WERI-Rb-1 (cell line): ENCODE data around the gene ERF.

Experiments used
- DNase-seq: peaks from one replicate; pipeline ENCODE4 v3.0.0-alpha.2; 2020
- H3K27ac ChIP-seq: fragments of 250-450 bp; sonication (Bioruptor Pico); 2 replicates; pipeline ENCODE4 v1.5.1; 2020; ENCODE audit warnings: mild to moderate bottlenecking, moderate library complexity
- H3K27me3 ChIP-seq: fragments of 250-450 bp; sonication (Bioruptor Pico); 2 replicates; pipeline ENCODE4 v1.5.1; 2021; ENCODE audit warnings: mild to moderate bottlenecking, low read depth, moderate library complexity; ENCODE audit not compliant: insufficient read depth, severe bottlenecking
- H3K36me3 ChIP-seq: fragments of 250-450 bp; sonication (Bioruptor Pico); 2 replicates; pipeline ENCODE4 v1.5.1; 2020; ENCODE audit warnings: mild to moderate bottlenecking, moderate library complexity
- H3K4me3 ChIP-seq: 2 replicates; pipeline ENCODE4 v1.5.1; 2011; ENCODE audit warnings: low read depth, mild to moderate bottlenecking, control low read depth, low read length
- H3K9me3 ChIP-seq: fragments of 250-450 bp; sonication (Bioruptor Pico); 2 replicates; pipeline ENCODE4 v1.5.1; 2021; ENCODE audit warnings: mild to moderate bottlenecking, moderate library complexity; ENCODE audit not compliant: severe bottlenecking
- TF ChIP-seq, protein P1 (sequence below): IDR thresholded peaks from 2 replicates; pipeline ENCODE4 v1.5.1; 2011; ENCODE audit warnings: low read depth, mild to moderate bottlenecking, control low read depth, inconsistent platforms, low read length

The ERF gene

DNA sequence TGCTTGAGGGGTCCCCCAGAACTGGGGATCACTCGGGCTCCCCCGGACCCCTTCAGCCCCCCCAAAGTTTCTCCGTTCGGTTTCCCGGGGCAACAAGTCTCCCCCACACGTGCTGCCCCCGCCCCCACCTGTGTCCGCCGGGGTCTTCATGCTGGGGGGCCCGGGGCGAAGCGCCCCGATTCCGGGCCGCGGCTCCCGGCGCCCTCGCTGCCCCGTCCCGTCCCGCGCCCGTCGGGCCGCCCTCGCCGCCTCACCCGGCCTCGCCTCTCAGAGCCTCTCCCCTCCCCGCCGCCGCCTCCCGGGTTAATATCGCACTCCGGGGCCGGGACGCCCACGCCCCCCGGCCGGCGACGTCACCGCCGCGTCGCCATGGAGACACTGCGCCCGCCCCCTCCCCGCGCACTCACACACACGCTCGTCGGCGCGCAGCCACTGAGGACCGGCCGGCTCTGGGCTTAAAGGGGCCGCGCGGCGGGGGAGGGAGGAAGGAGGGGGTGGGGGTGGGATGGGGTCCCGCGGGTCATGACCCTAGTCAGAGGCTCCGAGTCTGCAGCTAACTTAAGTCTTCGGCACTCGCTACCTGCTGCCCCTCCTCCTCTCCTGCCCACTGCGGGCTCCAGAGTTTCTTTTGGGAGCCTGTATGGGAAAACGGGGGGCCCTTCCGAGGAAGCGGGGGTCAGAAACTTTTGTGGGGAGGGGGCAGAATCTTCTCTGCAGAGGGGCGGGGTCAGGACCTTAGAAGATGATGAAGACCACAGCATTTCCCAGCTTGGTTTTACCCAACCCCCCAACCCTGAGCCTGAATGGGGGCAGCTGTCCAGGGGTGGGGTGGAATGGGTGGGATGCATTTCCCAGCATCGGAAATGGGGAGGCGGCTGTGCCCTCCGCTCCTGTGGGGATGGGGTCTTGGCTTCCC, at the start of gene ERF:
TSS of gene ERF (minus strand) at position 279 of the 916 bp plus-strand sequence. CDS start at position 150, 129 bp downstream.
- Histone ChIP-seq H3K27ac (peak within 1 kb of the TSS; percentile 85), H3K27me3 (no peaks in the 10 kb centered on the region), H3K9me3 (no peaks in the 10 kb centered on the region), H3K36me3 (peaks cover 6% of the 10 kb centered on the region; the same call in 1 of the 2 replicates), H3K4me3 (peak within 1 kb of the TSS; percentile 96)
- DNase-seq: peak; percentile 92
- TF ChIP-seq, protein P1, sequence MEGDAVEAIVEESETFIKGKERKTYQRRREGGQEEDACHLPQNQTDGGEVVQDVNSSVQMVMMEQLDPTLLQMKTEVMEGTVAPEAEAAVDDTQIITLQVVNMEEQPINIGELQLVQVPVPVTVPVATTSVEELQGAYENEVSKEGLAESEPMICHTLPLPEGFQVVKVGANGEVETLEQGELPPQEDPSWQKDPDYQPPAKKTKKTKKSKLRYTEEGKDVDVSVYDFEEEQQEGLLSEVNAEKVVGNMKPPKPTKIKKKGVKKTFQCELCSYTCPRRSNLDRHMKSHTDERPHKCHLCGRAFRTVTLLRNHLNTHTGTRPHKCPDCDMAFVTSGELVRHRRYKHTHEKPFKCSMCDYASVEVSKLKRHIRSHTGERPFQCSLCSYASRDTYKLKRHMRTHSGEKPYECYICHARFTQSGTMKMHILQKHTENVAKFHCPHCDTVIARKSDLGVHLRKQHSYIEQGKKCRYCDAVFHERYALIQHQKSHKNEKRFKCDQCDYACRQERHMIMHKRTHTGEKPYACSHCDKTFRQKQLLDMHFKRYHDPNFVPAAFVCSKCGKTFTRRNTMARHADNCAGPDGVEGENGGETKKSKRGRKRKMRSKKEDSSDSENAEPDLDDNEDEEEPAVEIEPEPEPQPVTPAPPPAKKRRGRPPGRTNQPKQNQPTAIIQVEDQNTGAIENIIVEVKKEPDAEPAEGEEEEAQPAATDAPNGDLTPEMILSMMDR: no peak

DNA sequence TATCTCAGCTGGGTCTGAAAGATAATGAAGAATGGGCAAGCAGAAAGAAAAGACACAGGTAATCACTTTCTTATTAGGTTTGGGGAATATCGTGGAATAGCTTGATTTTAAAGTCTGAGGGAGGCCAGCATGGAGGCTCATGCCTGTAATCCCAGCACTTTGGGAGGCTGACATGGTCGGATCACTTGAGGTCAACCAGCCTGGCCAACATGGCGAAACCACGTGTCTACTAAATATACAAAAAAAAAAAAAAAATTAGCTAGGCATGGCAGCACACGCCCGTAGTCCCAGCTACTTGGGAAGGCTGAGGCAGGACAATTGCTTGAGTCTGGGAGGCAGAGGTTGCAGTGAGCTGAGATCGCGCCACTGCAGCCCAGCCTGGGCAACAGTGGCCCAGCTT, 48.9 kb upstream of the ERF start:
- TF ChIP-seq, protein P1: no peak
- DNase-seq: no peak
- peak overlapping the region; percentile 92; the same call in 1 of the 2 replicates for H3K27ac ChIP-seq
- peaks cover 17% of the 10 kb centered on the region for H3K36me3 ChIP-seq
- H3K9me3 ChIP-seq: no peaks in the 10 kb centered on the region
- H3K27me3 ChIP-seq: no peaks in the 10 kb centered on the region
- no peak overlapping the region for H3K4me3 ChIP-seq

DNA sequence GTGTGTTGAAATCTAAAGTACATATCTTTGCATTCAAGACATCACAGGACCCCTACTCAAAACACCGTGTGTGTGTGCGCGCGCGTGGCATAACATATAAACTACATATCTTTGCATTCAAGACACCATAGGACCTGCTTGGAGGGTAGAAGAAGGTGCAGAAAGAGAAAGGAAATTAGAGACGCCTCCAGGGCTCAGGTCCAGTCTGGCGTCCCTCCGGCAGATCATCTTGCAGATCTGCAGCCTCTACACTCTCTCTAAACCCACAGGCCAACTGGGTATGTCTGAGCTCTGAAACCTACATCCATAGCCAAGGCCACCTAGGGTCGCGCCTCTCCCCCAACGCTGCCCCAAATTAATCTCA, 48.2 kb upstream of the ERF start:
- Histone ChIP-seq H3K27ac (peak overlapping the region; percentile 92), H3K9me3 (no peaks in the 10 kb centered on the region), H3K36me3 (peaks cover 22% of the 10 kb centered on the region), H3K27me3 (no peaks in the 10 kb centered on the region), H3K4me3 (peak overlapping the region; percentile 43)
- no peak for DNase-seq
- TF ChIP-seq, protein P1: no peak

DNA sequence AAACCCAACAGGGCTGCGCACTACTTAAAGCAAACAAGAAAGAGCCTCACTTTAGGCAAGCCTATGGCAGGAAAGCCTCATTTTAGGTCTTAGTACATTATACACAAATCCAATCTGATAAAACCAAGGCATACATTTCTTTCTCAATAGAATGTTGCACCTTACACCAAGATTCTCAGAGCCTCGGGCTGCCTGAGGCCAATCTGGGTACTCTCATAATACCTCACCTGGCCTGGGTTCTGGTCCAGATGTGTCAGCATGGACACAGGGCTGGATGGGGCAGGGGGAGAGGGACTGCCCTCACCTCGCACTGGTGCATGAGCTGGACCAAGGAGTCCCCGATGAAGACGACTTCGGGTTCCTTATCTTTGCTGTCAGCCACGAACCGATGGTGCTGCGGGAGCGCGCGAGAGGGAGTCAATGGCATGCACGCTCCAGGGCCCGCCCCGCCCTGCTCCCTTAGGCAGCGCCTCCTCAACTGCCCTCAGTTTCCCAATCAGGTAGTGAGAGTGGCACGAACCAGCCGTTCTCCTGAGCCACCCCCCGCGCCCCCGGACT, 46.8 kb upstream of the ERF start, which contains the start of gene PRR19:
TSS of gene PRR19 (plus strand) at position 487 of the 558 bp plus-strand sequence. CDS start 7,453 bp downstream, outside the sequence.
- DNase-seq: no peak

DNA sequence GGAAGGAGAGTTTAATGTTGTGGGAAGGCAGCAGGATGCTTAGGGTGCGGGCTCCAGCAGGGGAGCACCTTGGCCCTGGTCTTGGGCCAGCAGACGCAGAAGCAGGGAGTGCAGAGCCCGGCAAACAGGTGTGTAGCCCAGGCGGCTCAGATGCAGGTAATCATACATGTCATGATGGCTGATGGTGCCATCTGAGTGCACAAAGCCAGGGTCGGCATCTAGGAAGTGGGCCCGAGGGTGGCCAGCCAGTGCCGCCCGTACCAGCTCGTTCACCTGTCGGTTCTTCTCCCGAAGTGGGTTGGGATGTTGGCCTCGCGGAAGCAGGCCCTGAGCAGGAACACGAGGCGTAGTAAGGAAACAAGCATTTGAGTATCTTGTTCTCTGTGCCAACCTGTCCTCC, 42.1 kb upstream of the ERF start:
- H3K4me3 ChIP-seq: no peak overlapping the region
- H3K27ac ChIP-seq: no peak overlapping the region
- no peaks in the 10 kb centered on the region for H3K9me3 ChIP-seq
- TF ChIP-seq, protein P1: no peak
- H3K27me3 ChIP-seq: no peaks in the 10 kb centered on the region
- no peak for DNase-seq
- H3K36me3 ChIP-seq: peaks cover 75% of the 10 kb centered on the region

More for the DNA sequence above, 46.8 kb upstream of the ERF start, which contains the start of gene PRR19:
- no peaks in the 10 kb centered on the region for H3K9me3 ChIP-seq
- peak within 1 kb of the TSS; percentile 84 for H3K4me3 ChIP-seq
- TF ChIP-seq, protein P1: no peak
- peak within 1 kb of the TSS; percentile 92 for H3K27ac ChIP-seq
- no peaks in the 10 kb centered on the region for H3K27me3 ChIP-seq
- peaks cover 31% of the 10 kb centered on the region for H3K36me3 ChIP-seq
